ENCODE results near the gene SLC38A10.

The SLC38A10 gene

GRCh38 chr17:81250286-81251093 is 44.6 kb downstream of the SLC38A10 start:
- Histone ChIP-seq H3K9me3 (ENCODE audit: control insufficient read depth, insufficient read depth, low read length) (no peaks in the 10 kb centered on the region), H3K27ac (ENCODE audit: low read depth, low read length) (no peak overlapping the region), H3K4me1 (ENCODE audit: control insufficient read depth, insufficient read depth, low read length) (no peaks in the 10 kb centered on the region), H3K9ac (ENCODE audit: low read depth, low read length) (no peak overlapping the region), H3K36me3 (ENCODE audit: control insufficient read depth, insufficient read depth, low read length) (peaks cover 7% of the 10 kb centered on the region; the same call in 1 of the 2 replicates), H3K27me3 (ENCODE audit: control insufficient read depth, insufficient read depth, low read length) (no peaks in the 10 kb centered on the region), H3K4me3 (ENCODE audit: low read depth, low read length) (no peak overlapping the region)

DNA sequence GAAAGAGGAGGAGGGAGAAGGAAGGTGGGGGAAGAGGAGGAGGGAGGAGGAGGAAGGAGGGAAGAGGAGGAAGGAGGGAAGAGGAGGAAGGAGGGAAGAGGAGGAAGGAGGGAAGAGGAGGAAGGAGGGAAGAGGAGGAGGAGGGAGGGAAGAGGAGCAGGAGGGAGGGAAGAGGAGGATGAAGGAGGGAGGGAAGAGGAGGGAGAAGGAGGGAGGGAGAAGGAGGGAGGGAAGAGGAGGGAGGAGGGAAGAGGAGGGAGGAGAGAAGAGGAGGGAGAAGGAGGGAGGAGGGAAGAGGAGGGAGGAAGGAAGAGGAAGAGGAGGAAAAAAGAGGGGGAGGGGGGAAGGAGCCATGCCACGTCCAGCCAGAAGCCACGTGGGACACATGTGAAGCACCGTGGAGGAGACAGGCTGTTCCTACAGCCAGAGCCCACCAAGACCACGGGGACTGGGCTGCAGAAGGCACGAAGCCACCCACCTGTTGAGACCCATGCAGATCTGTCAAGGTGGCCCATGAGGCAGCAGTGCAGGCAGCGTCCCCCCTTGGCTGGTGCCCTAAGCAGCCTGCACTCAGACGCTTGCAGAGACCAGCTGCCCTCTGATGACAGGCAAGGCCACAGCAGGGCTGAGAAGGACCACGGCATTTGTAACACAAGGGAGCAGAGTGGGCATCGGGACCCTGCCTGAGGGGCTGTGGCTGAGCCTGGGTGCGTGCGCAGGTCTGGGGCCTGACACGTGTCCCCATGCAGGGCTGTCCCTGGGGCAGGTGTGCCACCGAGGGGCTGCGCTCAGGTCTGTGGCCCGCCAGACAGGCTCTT is 45.7 kb downstream of the SLC38A10 start:
- no peak overlapping the region for H3K9ac ChIP-seq (ENCODE audit: low read depth, low read length)
- no peaks in the 10 kb centered on the region for H3K27me3 ChIP-seq (ENCODE audit: control insufficient read depth, insufficient read depth, low read length)
- H3K36me3 ChIP-seq (ENCODE audit: control insufficient read depth, insufficient read depth, low read length) = peaks cover 7% of the 10 kb centered on the region; the same call in 1 of the 2 replicates
- H3K27ac ChIP-seq (ENCODE audit: low read depth, low read length) = no peak overlapping the region
- H3K4me3 ChIP-seq (ENCODE audit: low read depth, low read length) = no peak overlapping the region
- H3K9me3 ChIP-seq (ENCODE audit: control insufficient read depth, insufficient read depth, low read length) = no peaks in the 10 kb centered on the region
- no peaks in the 10 kb centered on the region for H3K4me1 ChIP-seq (ENCODE audit: control insufficient read depth, insufficient read depth, low read length)

DNA sequence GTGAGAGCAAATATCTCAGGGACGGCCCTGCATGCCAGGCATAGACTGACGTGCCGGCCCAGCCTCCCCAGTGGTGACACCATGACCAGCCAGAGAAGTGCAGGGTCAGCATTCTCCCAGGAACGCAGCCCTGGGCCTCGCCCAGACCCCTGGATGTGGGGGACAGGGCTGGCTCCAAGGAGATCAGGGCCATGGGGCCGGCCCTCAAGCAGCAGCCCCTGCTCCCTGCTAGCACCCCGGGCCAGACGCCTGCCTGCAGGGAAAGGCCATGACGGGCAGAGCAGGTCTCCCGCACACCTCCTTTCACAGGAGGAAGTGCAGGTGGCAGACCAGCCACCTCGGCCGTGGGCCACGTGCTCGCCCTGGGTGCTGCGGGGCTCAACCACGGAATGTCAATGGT is 46.5 kb downstream of the SLC38A10 start:
- Histone ChIP-seq H3K4me3 (ENCODE audit: low read depth, low read length) (no peak overlapping the region), H3K27me3 (ENCODE audit: control insufficient read depth, insufficient read depth, low read length) (no peaks in the 10 kb centered on the region), H3K9me3 (ENCODE audit: control insufficient read depth, insufficient read depth, low read length) (no peaks in the 10 kb centered on the region), H3K4me1 (ENCODE audit: control insufficient read depth, insufficient read depth, low read length) (no peaks in the 10 kb centered on the region), H3K9ac (ENCODE audit: low read depth, low read length) (no peak overlapping the region), H3K36me3 (ENCODE audit: control insufficient read depth, insufficient read depth, low read length) (peaks cover 7% of the 10 kb centered on the region; the same call in 1 of the 2 replicates), H3K27ac (ENCODE audit: low read depth, low read length) (no peak overlapping the region)

GRCh38 chr17:81247339-81247990 is 47.6 kb downstream of the SLC38A10 start:
- no peak overlapping the region for H3K9ac ChIP-seq (ENCODE audit: low read depth, low read length)
- H3K9me3 ChIP-seq (ENCODE audit: control insufficient read depth, insufficient read depth, low read length) = no peaks in the 10 kb centered on the region
- H3K36me3 ChIP-seq (ENCODE audit: control insufficient read depth, insufficient read depth, low read length) = peaks cover 2% of the 10 kb centered on the region; the same call in 1 of the 2 replicates
- no peaks in the 10 kb centered on the region; the same call in 1 of the 2 replicates for H3K4me1 ChIP-seq (ENCODE audit: control insufficient read depth, insufficient read depth, low read length)
- H3K27ac ChIP-seq (ENCODE audit: low read depth, low read length) = no peak overlapping the region
- H3K27me3 ChIP-seq (ENCODE audit: control insufficient read depth, insufficient read depth, low read length) = no peaks in the 10 kb centered on the region
- no peak overlapping the region for H3K4me3 ChIP-seq (ENCODE audit: low read depth, low read length)

- Histone ChIP-seq H3K36me3 (ENCODE audit: control insufficient read depth, insufficient read depth, low read length) (no peaks in the 10 kb centered on the region), H3K4me1 (ENCODE audit: control insufficient read depth, insufficient read depth, low read length) (no peaks in the 10 kb centered on the region; the same call in 1 of the 2 replicates), H3K9me3 (ENCODE audit: control insufficient read depth, insufficient read depth, low read length) (no peaks in the 10 kb centered on the region), H3K4me3 (ENCODE audit: low read depth, low read length) (no peak overlapping the region), H3K27ac (ENCODE audit: low read depth, low read length) (no peak overlapping the region), H3K27me3 (ENCODE audit: control insufficient read depth, insufficient read depth, low read length) (no peaks in the 10 kb centered on the region), H3K9ac (ENCODE audit: low read depth, low read length) (no peak overlapping the region)
Observed at GRCh38 chr17:81246679-81247338, 48.3 kb downstream of the SLC38A10 start.

- Histone ChIP-seq H3K36me3 (ENCODE audit: control insufficient read depth, insufficient read depth, low read length) (peaks cover 2% of the 10 kb centered on the region; the same call in 1 of the 2 replicates), H3K4me1 (ENCODE audit: control insufficient read depth, insufficient read depth, low read length) (no peaks in the 10 kb centered on the region; the same call in 1 of the 2 replicates), H3K27ac (ENCODE audit: low read depth, low read length) (no peak overlapping the region), H3K27me3 (ENCODE audit: control insufficient read depth, insufficient read depth, low read length) (no peaks in the 10 kb centered on the region), H3K4me3 (ENCODE audit: low read depth, low read length) (no peak overlapping the region), H3K9ac (ENCODE audit: low read depth, low read length) (no peak overlapping the region), H3K9me3 (ENCODE audit: control insufficient read depth, insufficient read depth, low read length) (no peaks in the 10 kb centered on the region)
Observed at GRCh38 chr17:81246343-81246670, 48.8 kb downstream of the SLC38A10 start.

- Histone ChIP-seq H3K9me3 (ENCODE audit: control insufficient read depth, insufficient read depth, low read length) (no peaks in the 10 kb centered on the region), H3K4me1 (ENCODE audit: control insufficient read depth, insufficient read depth, low read length) (no peaks in the 10 kb centered on the region; the same call in 1 of the 2 replicates), H3K4me3 (ENCODE audit: low read depth, low read length) (no peak overlapping the region), H3K9ac (ENCODE audit: low read depth, low read length) (no peak overlapping the region), H3K36me3 (ENCODE audit: control insufficient read depth, insufficient read depth, low read length) (peaks cover 7% of the 10 kb centered on the region; the same call in 1 of the 2 replicates), H3K27me3 (ENCODE audit: control insufficient read depth, insufficient read depth, low read length) (no peaks in the 10 kb centered on the region), H3K27ac (ENCODE audit: low read depth, low read length) (no peak overlapping the region)
Observed at GRCh38 chr17:81245665-81246342, 49.3 kb downstream of the SLC38A10 start.

DNA sequence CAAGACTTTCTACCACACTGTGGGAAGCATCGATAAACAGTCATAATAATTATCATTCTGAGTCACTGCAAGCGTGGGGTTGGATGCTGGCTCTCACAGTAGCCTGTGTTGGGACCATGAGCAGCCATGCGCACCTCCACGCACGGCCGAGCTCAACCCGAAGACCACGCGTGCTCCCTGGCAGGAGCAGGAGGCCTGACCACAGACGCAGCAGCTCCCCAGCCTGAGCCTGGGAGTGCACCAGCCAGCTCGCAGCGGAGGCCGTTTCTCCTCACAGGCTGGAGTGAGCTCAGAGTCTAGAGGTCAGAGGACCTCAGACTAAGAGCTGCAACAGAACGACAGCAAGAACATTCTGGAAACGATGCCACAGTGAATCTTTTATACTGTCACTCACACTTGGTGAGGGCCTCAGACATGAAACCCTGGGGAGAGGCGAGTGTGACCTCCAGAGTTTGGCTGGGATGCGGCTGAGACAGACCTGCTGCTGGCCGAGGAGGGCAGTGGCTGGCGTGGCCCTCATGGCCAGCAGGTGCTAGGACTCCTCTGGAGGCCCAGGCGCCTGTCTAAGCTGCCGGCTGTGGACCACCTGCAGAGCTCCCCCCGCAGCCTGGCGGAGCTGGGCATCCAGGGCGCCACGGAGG is 50.0 kb downstream of the SLC38A10 start:
- no peak overlapping the region for H3K27ac ChIP-seq (ENCODE audit: low read depth, low read length)
- H3K27me3 ChIP-seq (ENCODE audit: control insufficient read depth, insufficient read depth, low read length) = no peaks in the 10 kb centered on the region
- H3K36me3 ChIP-seq (ENCODE audit: control insufficient read depth, insufficient read depth, low read length) = peaks cover 8% of the 10 kb centered on the region; the same call in 1 of the 2 replicates
- peaks cover 1% of the 10 kb centered on the region; the same call in 1 of the 2 replicates for H3K4me1 ChIP-seq (ENCODE audit: control insufficient read depth, insufficient read depth, low read length)
- H3K4me3 ChIP-seq (ENCODE audit: low read depth, low read length) = no peak overlapping the region
- H3K9ac ChIP-seq (ENCODE audit: low read depth, low read length) = no peak overlapping the region
- H3K9me3 ChIP-seq (ENCODE audit: control insufficient read depth, insufficient read depth, low read length) = no peaks in the 10 kb centered on the region

GRCh38 chr17:81244358-81245023 is 50.6 kb downstream of the SLC38A10 start:
- H3K36me3 ChIP-seq (ENCODE audit: control insufficient read depth, insufficient read depth, low read length) = peaks cover 8% of the 10 kb centered on the region; the same call in 1 of the 2 replicates
- H3K27ac ChIP-seq (ENCODE audit: low read depth, low read length) = no peak overlapping the region
- no peak overlapping the region for H3K9ac ChIP-seq (ENCODE audit: low read depth, low read length)
- H3K27me3 ChIP-seq (ENCODE audit: control insufficient read depth, insufficient read depth, low read length) = no peaks in the 10 kb centered on the region
- H3K4me1 ChIP-seq (ENCODE audit: control insufficient read depth, insufficient read depth, low read length) = peaks cover 5% of the 10 kb centered on the region; the same call in 1 of the 2 replicates
- no peaks in the 10 kb centered on the region for H3K9me3 ChIP-seq (ENCODE audit: control insufficient read depth, insufficient read depth, low read length)
- no peak overlapping the region for H3K4me3 ChIP-seq (ENCODE audit: low read depth, low read length)

Measured in HUES48 (cell line).